Stimulated activated naive B cell treated with anti-CD40 and anti-IgM and Interleukin-4, amounts not matched to agents 10 μg/mL and 1 μg/mL and 100 μg/mL, for 72 hours (primary cell): ENCODE measurements around the gene TLR6.

Experiments
- ATAC-seq, 2 donors: fragments of 150-1000 bp; cut with Tn5 transposase; replicated peaks; 2 replicates each; pipeline ENCODE4 v1.10.0; 2021; ENCODE audit warnings: moderate library complexity in 1 of 2
- DNase-seq: peaks from one replicate; pipeline ENCODE4 v3.0.0; 2021
- H3K27ac Mint-ChIP-seq: one replicate; pipeline ENCODE4 v1.8.0; 2022; ENCODE audit warnings: mild to moderate bottlenecking, mixed read lengths
- H3K27me3 Mint-ChIP-seq, 2 donors: one replicate each; pipeline ENCODE4 v1.8.0; 2022; ENCODE audit warnings: mixed read lengths in 2 of 2
- H3K36me3 Mint-ChIP-seq, 2 donors: one replicate each; pipeline ENCODE4 v1.8.0; 2022; ENCODE audit warnings: mixed read lengths in 2 of 2, mild to moderate bottlenecking in 1 of 2
- H3K4me1 Mint-ChIP-seq, 2 donors: one replicate each; pipeline ENCODE4 v1.8.0; 2022; ENCODE audit warnings: mixed read lengths in 2 of 2, mild to moderate bottlenecking in 1 of 2
- H3K4me3 Mint-ChIP-seq, 2 donors: one replicate each; pipeline ENCODE4 v1.8.0; 2022; ENCODE audit warnings: mild to moderate bottlenecking in 2 of 2, mixed read lengths in 2 of 2, moderate library complexity in 1 of 2
- H3K9me3 Mint-ChIP-seq, 2 donors: one replicate each; pipeline ENCODE4 v1.8.0; 2022; ENCODE audit warnings: mixed read lengths in 2 of 2, mild to moderate bottlenecking in 1 of 2

The TLR6 gene

GRCh38 chr4:38873290-38873944, 16.8 kb upstream of the TLR6 start:
- ATAC-seq, result no peak
- Mint-ChIP-seq H3K27ac (no peak overlapping the region), H3K36me3 (peaks cover 4% of the 10 kb centered on the region in 2 donors), H3K4me3 (no peak overlapping the region), H3K4me1 (peaks cover 8 to 9% of the 10 kb centered on the region in 2 donors), H3K9me3 (no peaks in the 10 kb centered on the region), H3K27me3 (no peaks in the 10 kb centered on the region)
- no peak for DNase-seq

- Mint-ChIP-seq H3K27me3 (no peaks in the 10 kb centered on the region), H3K9me3 (no peaks in the 10 kb centered on the region), H3K4me1 (peaks cover 13 to 14% of the 10 kb centered on the region in 2 donors), H3K4me3 (no peak overlapping the region), H3K36me3 (peaks cover 0 to 4% of the 10 kb centered on the region in 2 donors), H3K27ac (no peak overlapping the region)
- DNase-seq (no peak), ATAC-seq (no peak)
These were observed 16.0 kb upstream of the TLR6 start for GRCh38 chr4:38872620-38873019.

GRCh38 chr4:38871593-38871992, 15.0 kb upstream of the TLR6 start:
- no peak for ATAC-seq
- Mint-ChIP-seq H3K4me1 (peaks cover 13 to 17% of the 10 kb centered on the region in 2 donors), H3K27me3 (no peaks in the 10 kb centered on the region)

GRCh38 chr4:38870098-38870808, 13.6 kb upstream of the TLR6 start:
- H3K27ac Mint-ChIP-seq, result no peak overlapping the region
- DNase-seq, result no peak
- peaks cover 0 to 2% of the 10 kb centered on the region in 2 donors for H3K36me3 Mint-ChIP-seq
- no peak overlapping the region for H3K4me3 Mint-ChIP-seq
- H3K4me1 Mint-ChIP-seq, result peaks cover 13 to 17% of the 10 kb centered on the region in 2 donors
- ATAC-seq, result no peak
- no peaks in the 10 kb centered on the region for H3K27me3 Mint-ChIP-seq
- no peaks in the 10 kb centered on the region for H3K9me3 Mint-ChIP-seq

More at GRCh38 chr4:38871593-38871992, 15.0 kb upstream of the TLR6 start:
- Mint-ChIP-seq H3K4me3 (no peak overlapping the region), H3K36me3 (peaks cover 0 to 4% of the 10 kb centered on the region in 2 donors), H3K27ac (no peak overlapping the region), H3K9me3 (no peaks in the 10 kb centered on the region)
- no peak for DNase-seq

- no peak for DNase-seq
- H3K4me1 Mint-ChIP-seq, result peaks cover 13 to 17% of the 10 kb centered on the region in 2 donors
- peaks cover 0 to 2% of the 10 kb centered on the region in 2 donors for H3K36me3 Mint-ChIP-seq
- no peak for ATAC-seq
- H3K9me3 Mint-ChIP-seq, result no peaks in the 10 kb centered on the region
- no peaks in the 10 kb centered on the region for H3K27me3 Mint-ChIP-seq
- no peak overlapping the region for H3K27ac Mint-ChIP-seq
- H3K4me3 Mint-ChIP-seq, result no peak overlapping the region
These were observed 12.9 kb upstream of the TLR6 start for GRCh38 chr4:38869511-38869910.

GRCh38 chr4:38868059-38868960, 11.7 kb upstream of the TLR6 start:
- no peaks in the 10 kb centered on the region for H3K27me3 Mint-ChIP-seq
- H3K4me1 Mint-ChIP-seq, result peaks cover 7 to 18% of the 10 kb centered on the region in 2 donors
- peak; percentile 44 to 48 for ATAC-seq
- peaks cover 0 to 2% of the 10 kb centered on the region in 2 donors for H3K36me3 Mint-ChIP-seq
- DNase-seq, result no peak
- H3K4me3 Mint-ChIP-seq, result peak overlapping the region; percentile 85 to 86
- peak overlapping the region; percentile 73 for H3K27ac Mint-ChIP-seq
- H3K9me3 Mint-ChIP-seq, result no peaks in the 10 kb centered on the region

GRCh38 chr4:38867478-38868058, 11.0 kb upstream of the TLR6 start, which contains the start of gene FAM114A1:
FAM114A1 (plus strand) TSS chr4:38867806; CDS start chr4:38878079, 10,273 bp downstream.
- Mint-ChIP-seq H3K27me3 (no peaks in the 10 kb centered on the region), H3K36me3 (peaks cover 0 to 2% of the 10 kb centered on the region in 2 donors), H3K4me1 (peaks cover 7 to 20% of the 10 kb centered on the region in 2 donors), H3K27ac (peak within 1 kb of the TSS; percentile 73), H3K4me3 (peak within 1 kb of the TSS; percentile 85 to 86), H3K9me3 (no peaks in the 10 kb centered on the region)
- DNase-seq (peak; percentile 56), ATAC-seq (peak; percentile 97 to 98)

- Mint-ChIP-seq H3K4me3 (peak overlapping the region; percentile 75 to 86), H3K4me1 (peaks cover 7 to 20% of the 10 kb centered on the region in 2 donors), H3K36me3 (peaks cover 0 to 2% of the 10 kb centered on the region in 2 donors), H3K9me3 (no peaks in the 10 kb centered on the region), H3K27ac (peak overlapping the region; percentile 70), H3K27me3 (no peaks in the 10 kb centered on the region)
- DNase-seq, result no peak
- ATAC-seq, result peak; percentile 44
These were observed 10.4 kb upstream of the TLR6 start for GRCh38 chr4:38866973-38867477.

GRCh38 chr4:38865445-38865844, 8.8 kb upstream of the TLR6 start:
- H3K27me3 Mint-ChIP-seq, result no peaks in the 10 kb centered on the region
- peaks cover 21 to 32% of the 10 kb centered on the region in 2 donors for H3K4me1 Mint-ChIP-seq
- no peak for DNase-seq
- H3K36me3 Mint-ChIP-seq, result peaks cover 0 to 2% of the 10 kb centered on the region in 2 donors
- no peak overlapping the region for H3K27ac Mint-ChIP-seq
- ATAC-seq, result no peak
- no peaks in the 10 kb centered on the region for H3K9me3 Mint-ChIP-seq
- no peak overlapping the region for H3K4me3 Mint-ChIP-seq

GRCh38 chr4:38861791-38862190, 5.2 kb upstream of the TLR6 start:
- Mint-ChIP-seq H3K4me3 (no peak overlapping the region), H3K36me3 (no peaks in the 10 kb centered on the region)

GRCh38 chr4:38860788-38861424, 4.3 kb upstream of the TLR6 start:
- peaks cover 33 to 35% of the 10 kb centered on the region in 2 donors for H3K4me1 Mint-ChIP-seq
- H3K36me3 Mint-ChIP-seq, result no peaks in the 10 kb centered on the region
- ATAC-seq, result peak; percentile 59 to 72
- DNase-seq, result peak; percentile 35
- H3K27ac Mint-ChIP-seq, result no peak overlapping the region
- no peak overlapping the region for H3K4me3 Mint-ChIP-seq
- no peaks in the 10 kb centered on the region for H3K9me3 Mint-ChIP-seq
- no peaks in the 10 kb centered on the region for H3K27me3 Mint-ChIP-seq

More at GRCh38 chr4:38861791-38862190, 5.2 kb upstream of the TLR6 start:
- Mint-ChIP-seq H3K27me3 (no peaks in the 10 kb centered on the region), H3K9me3 (no peaks in the 10 kb centered on the region), H3K27ac (no peak overlapping the region), H3K4me1 (peaks cover 31 to 35% of the 10 kb centered on the region in 2 donors)
- DNase-seq, result no peak
- no peak for ATAC-seq

- H3K27ac Mint-ChIP-seq, result no peak overlapping the region
- DNase-seq, result no peak
These were observed 2.9 kb upstream of the TLR6 start for GRCh38 chr4:38859501-38859900.

GRCh38 chr4:38858097-38858420, 1.4 kb upstream of the TLR6 start:
- Mint-ChIP-seq H3K27ac (peak overlapping the region; percentile 96), H3K9me3 (no peaks in the 10 kb centered on the region), H3K36me3 (no peaks in the 10 kb centered on the region), H3K4me3 (peak overlapping the region; percentile 52 to 62), H3K4me1 (peaks cover 31 to 39% of the 10 kb centered on the region in 2 donors), H3K27me3 (no peaks in the 10 kb centered on the region)
- DNase-seq (no peak), ATAC-seq (no peak)

More at GRCh38 chr4:38859501-38859900, 2.9 kb upstream of the TLR6 start:
- Mint-ChIP-seq H3K9me3 (no peaks in the 10 kb centered on the region), H3K4me3 (no peak overlapping the region), H3K4me1 (peaks cover 33 to 39% of the 10 kb centered on the region in 2 donors), H3K27me3 (no peaks in the 10 kb centered on the region), H3K36me3 (no peaks in the 10 kb centered on the region)
- ATAC-seq, result no peak
